A673 (cell line): Measurements from ENCODE around the gene SUPT6H.

Source experiments
- CTCF ChIP-seq: fragments of 300-800, 200-600 bp; sonication (generic); conservative IDR thresholded peaks from 2 replicates; pipeline ENCODE4 v1.5.1; 2017; ENCODE audit warnings: low read depth, mild to moderate bottlenecking, antibody characterized with exemption, low read length, moderate library complexity, mixed read lengths
- EZH2 ChIP-seq: fragments of 200-600 bp; sonication (generic); IDR thresholded peaks from 2 replicates; pipeline ENCODE4 v1.6.1; 2017; ENCODE audit warnings: borderline replicate concordance, low read depth, mild to moderate bottlenecking, mixed read lengths, antibody characterized with exemption, low read length; ENCODE audit not compliant: poor library complexity, severe bottlenecking

- TF ChIP-seq CTCF = no peak
- TF ChIP-seq EZH2 = no peak
Measured at GRCh38 chr17:28723159-28723835, 61.3 kb downstream of the SUPT6H start.
